ENCODE data around the gene EAF1.
"Not testable (repeated sequence)": the region's sequence is repeated elsewhere in the genome, so short reads cannot be mapped to it uniquely, and the experiment has no call there.

Gene EAF1

GRCh38 chr3:15478640-15478979, 51.2 kb downstream of the EAF1 start:
- no peak for DNase-seq (ENCODE audit: low read depth in 2 of 2)

GRCh38 chr3:15479400-15480224, 52.2 kb downstream of the EAF1 start:
- DNase-seq (ENCODE audit: low read depth in 2 of 2) = no peak

- not testable (repeated sequence) for DNase-seq (ENCODE audit: low read depth in 2 of 2)
Observed at GRCh38 chr3:15484551-15484950, 57.2 kb downstream of the EAF1 start.

DNA sequence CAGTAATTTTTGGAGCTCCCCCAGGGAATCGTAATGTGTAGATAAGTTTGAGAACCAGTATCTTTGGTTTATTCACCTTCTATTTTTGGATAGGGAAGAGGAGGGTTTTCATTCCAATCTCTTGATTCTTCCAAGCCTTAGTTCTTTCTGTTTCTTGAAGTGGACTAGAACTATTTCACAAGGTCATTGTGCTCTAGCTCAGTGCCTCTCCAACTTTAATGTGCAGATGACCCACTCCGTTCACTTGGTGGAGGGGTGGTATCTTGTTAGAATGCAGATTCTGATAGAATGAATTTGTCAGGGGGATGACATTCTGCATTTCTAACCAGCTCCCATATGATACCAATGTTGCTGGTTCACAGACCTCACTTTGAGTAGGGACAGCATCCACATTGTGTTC, 58.6 kb downstream of the EAF1 start:
- no peak for DNase-seq (ENCODE audit: low read depth in 2 of 2)

- no peak for DNase-seq (ENCODE audit: low read depth in 2 of 2)
Observed at GRCh38 chr3:15486979-15487378, 59.6 kb downstream of the EAF1 start.

DNA sequence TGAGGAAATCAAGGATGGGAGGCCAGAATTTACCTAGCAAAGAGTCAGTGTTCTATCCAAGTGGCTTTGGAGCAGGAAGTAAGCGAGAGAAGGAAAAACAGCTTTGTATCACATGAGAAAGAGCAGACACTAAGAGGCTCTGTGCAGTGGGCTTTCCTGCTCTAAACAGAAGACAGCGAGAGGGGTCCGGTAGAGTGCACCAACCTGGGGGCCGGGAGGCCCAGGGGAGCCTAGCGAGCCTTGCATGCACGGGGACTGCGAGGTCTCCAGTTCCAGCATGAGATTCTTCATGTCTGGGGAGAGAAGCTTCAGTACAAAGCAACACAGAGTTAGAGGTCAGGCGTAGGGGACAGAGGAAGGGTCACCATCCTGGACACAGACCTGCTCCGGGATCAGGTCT, 60.6 kb downstream of the EAF1 start:
- no peak for DNase-seq (ENCODE audit: low read depth in 2 of 2)

DNA sequence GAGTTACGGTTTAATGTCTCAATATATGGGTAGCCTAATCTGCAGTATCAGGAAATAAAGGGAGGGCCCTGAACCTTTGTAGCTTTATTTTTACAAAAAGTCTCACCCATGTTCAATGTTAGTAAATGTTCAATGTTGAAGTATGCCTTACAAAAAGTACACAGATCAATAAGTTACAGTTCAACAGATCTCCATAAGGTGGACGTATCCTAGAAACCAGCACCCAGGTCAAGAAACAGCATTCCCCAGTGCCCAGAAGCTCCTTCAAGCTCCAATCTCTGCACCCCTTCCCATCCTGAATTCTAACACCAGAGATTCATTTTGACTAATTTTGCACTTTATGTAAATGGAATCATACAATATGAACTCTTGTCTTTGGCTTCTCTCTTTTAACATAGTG, 62.8 kb downstream of the EAF1 start:
- DNase-seq (ENCODE audit: low read depth in 2 of 2) = no peak

- DNase-seq (ENCODE audit: low read depth in 2 of 2) = no peak
Observed at GRCh38 chr3:15491143-15491542, 63.7 kb downstream of the EAF1 start.
